Prostate gland (tissue), 2 donors: ENCODE results near the gene DCHS2. TPM values are rescaled to one million over a fixed set of nuclear protein-coding genes. Genes with fewer than 3 reads are reported as not detected.

Experiments
- DNase-seq: peaks from one replicate; pipeline ENCODE4 v3.0.0-alpha.2; 2019; ENCODE audit warnings: low spot score
- H3K27ac ChIP-seq, 2 donors: fragments of 200-600 bp; sonication (generic); 2 replicates each; pipeline ENCODE4 v1.5.1; 2017 to 2019
- H3K27me3 ChIP-seq: fragments of 200-600 bp; sonication (generic); replicated peaks from 2 replicates; pipeline ENCODE4 v1.5.1; 2019; ENCODE audit not compliant: insufficient read depth
- H3K36me3 ChIP-seq, 2 donors: fragments of 200-600 bp; sonication (generic); 1 replicate in 1 of 2; 2 replicates in 1 of 2; pipeline versions ENCODE4 v1.5.1 to v1.8.1; 2017 to 2019
- H3K4me1 ChIP-seq: fragments of 200-600 bp; sonication (generic); replicated peaks from 2 replicates; pipeline ENCODE4 v1.5.1; 2019
- H3K4me3 ChIP-seq, 2 donors: fragments of 200-600 bp; sonication (generic); 2 replicates each; pipeline ENCODE4 v1.5.1; 2017 to 2019
- H3K9me3 ChIP-seq: fragments of 200-600 bp; sonication (generic); 2 replicates; pipeline ENCODE4 v1.5.1; 2017
- POLR2A ChIP-seq: fragments of 450-650 bp; IDR thresholded peaks from one replicate; pipeline ENCODE4 v1.6.1; 2016; ENCODE audit warnings: antibody characterized with exemption, mild to moderate bottlenecking
- POLR2AphosphoS5 ChIP-seq: sonication (generic); formaldehyde crosslinking; IDR thresholded peaks from one replicate; pipeline ENCODE4 v1.6.1; 2017; ENCODE audit warnings: antibody characterized with exemption
- WGBS: methylation state at CpG from one replicate; pipeline ENCODE4 v1.1.5; 2018; 5-methylcytosine and 5-hydroxymethylcytosine counted together
- intact Hi-C: fragments of 100-400 bp; cut with DNase I; formaldehyde crosslinking; loops from one replicate; pipeline ENCODE4 v1.14.2; 2022
- total RNA-seq, 2 donors: library from RNA; depleted of rRNA; stranded (reverse); fragments of >200 nt; gene quantifications; one replicate each; pipeline ENCODE4 v1.1.0, GENCODE V29; 2016
- TF ChIP-seq, protein P1 (sequence below), 4 experiments: fragments of 200-600 bp in 2 of 4; fragments of 450-650 bp in 2 of 4; sonication (generic) in 2 of 4; IDR thresholded peaks; 1 replicate in 3 of 4; 2 replicates in 1 of 4; pipeline ENCODE4 v1.5.1; 2016 to 2019; ENCODE audit warnings: antibody characterized with exemption in 4 of 4, mild to moderate bottlenecking in 2 of 4, moderate library complexity in 2 of 4

DCHS2 gene
- total RNA-seq, 2 donors from 2014 or later, result 1.8 to 2.2 TPM

DNA sequence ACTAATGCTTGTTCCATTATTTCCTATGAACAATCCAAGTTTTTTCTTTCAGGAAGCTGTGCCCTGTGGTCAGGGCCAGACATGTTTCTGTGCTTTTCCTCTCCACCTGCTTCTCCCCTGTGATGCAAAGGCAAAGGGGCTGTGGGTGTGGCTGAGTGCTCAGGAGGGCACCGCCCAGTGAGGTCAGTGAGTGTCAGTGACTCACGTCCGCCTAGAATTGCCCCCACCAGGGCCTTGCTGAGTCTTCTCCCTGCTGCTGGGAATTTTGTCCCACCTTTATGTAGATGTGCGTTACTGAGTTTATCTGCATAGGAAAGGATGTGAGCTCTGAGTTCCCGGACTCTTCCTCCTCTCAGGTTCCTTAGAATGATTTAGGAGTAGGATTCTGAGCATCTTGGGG lies 283.2 kb downstream of the DCHS2 start:
- Histone ChIP-seq H3K9me3 (no peaks in the 10 kb centered on the region), H3K27ac (no peak overlapping the region), H3K27me3 (no peaks in the 10 kb centered on the region), H3K4me1 (no peaks in the 10 kb centered on the region), H3K36me3 (no peaks in the 10 kb centered on the region), H3K4me3 (no peak overlapping the region)
- TF ChIP-seq POLR2AphosphoS5 (no peak), POLR2A (no peak)
- TF ChIP-seq, protein P1, sequence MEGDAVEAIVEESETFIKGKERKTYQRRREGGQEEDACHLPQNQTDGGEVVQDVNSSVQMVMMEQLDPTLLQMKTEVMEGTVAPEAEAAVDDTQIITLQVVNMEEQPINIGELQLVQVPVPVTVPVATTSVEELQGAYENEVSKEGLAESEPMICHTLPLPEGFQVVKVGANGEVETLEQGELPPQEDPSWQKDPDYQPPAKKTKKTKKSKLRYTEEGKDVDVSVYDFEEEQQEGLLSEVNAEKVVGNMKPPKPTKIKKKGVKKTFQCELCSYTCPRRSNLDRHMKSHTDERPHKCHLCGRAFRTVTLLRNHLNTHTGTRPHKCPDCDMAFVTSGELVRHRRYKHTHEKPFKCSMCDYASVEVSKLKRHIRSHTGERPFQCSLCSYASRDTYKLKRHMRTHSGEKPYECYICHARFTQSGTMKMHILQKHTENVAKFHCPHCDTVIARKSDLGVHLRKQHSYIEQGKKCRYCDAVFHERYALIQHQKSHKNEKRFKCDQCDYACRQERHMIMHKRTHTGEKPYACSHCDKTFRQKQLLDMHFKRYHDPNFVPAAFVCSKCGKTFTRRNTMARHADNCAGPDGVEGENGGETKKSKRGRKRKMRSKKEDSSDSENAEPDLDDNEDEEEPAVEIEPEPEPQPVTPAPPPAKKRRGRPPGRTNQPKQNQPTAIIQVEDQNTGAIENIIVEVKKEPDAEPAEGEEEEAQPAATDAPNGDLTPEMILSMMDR (IDR thresholded peaks at IDR 0.05), result no peak
- no peak for DNase-seq
- WGBS, result 70% methylated on average over 5 of the region's 5 CpGs
- intact Hi-C loops, result no loop called here

DNA sequence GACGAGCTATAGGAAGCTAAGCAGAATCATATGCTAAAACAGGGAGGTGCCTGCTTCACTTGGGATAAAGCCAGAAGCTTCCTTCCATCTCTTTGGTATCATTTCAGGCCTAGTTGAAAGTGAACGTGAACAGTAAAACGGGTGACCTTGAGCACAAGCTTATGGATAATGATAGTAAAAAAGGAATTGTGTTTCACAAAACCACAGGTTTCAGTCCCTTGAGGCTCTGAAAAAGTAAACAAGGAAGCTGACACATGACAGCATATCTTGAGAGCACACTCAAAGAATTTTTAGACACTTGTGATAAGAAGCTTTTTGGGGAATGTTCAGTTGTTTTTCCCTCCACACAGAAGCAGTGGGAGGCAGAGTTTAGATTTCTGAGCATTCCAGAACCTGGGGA lies 286.1 kb downstream of the DCHS2 start:
- 61% methylated on average over 3 of the region's 3 CpGs for WGBS
- TF ChIP-seq POLR2AphosphoS5 (no peak), POLR2A (no peak)
- TF ChIP-seq, protein P1 (IDR thresholded peaks at IDR 0.05), result no peak
- Histone ChIP-seq H3K27me3 (no peaks in the 10 kb centered on the region), H3K9me3 (no peaks in the 10 kb centered on the region), H3K36me3 (no peaks in the 10 kb centered on the region), H3K4me1 (no peaks in the 10 kb centered on the region), H3K4me3 (no peak overlapping the region), H3K27ac (no peak overlapping the region)
- DNase-seq, result no peak
- intact Hi-C loops, result no loop called here

DNA sequence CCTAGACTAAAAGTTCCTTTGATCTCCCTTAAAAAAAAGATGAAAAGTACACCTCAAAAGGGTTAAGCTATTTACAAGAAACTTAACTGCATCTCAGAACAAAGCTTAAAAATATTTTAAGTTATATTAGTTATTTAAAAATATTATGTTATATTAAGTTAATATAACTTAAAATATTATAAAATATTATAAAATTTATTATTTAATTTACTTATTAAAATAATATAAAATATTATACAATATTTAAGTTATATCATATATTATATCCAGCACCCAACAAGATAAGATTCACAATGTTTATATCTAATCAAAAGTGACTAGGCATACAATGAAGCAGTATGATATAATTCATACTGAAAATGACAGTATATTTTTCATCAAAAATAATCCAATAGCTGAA lies 296.9 kb downstream of the DCHS2 start:
- no peaks in the 10 kb centered on the region for H3K27me3 ChIP-seq
- TF ChIP-seq POLR2AphosphoS5, result no peak
- no peak for TF ChIP-seq POLR2A
- TF ChIP-seq, protein P1 (IDR thresholded peaks at IDR 0.05), result no peak
- H3K4me1 ChIP-seq, result no peaks in the 10 kb centered on the region
- no peaks in the 10 kb centered on the region for H3K9me3 ChIP-seq
- intact Hi-C loops, result no loop called here
- no peaks in the 10 kb centered on the region for H3K36me3 ChIP-seq
- DNase-seq, result no peak
- H3K27ac ChIP-seq, result no peak overlapping the region
- H3K4me3 ChIP-seq, result no peak overlapping the region

DNA sequence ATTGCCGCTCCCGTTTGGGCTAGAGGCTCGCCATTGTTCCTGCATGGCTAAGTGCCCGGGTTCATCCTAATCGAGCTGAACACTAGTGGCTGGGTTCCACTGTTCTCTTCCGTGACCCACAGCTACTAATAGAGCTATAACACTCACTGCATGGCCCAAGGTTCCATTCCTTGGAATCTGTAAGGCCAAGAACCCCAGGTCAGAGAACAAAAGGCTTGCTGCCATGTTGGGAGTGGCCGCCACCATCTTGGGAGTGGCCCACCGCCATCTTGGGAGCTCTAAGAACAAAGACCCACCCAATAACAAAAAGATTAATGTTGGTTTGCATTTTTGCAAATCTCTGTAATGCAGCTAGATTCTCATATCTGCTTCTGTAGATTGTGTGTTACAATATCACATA lies 299.0 kb downstream of the DCHS2 start:
- H3K9me3 ChIP-seq, result no peaks in the 10 kb centered on the region
- intact Hi-C loops, result no loop called here

DNA sequence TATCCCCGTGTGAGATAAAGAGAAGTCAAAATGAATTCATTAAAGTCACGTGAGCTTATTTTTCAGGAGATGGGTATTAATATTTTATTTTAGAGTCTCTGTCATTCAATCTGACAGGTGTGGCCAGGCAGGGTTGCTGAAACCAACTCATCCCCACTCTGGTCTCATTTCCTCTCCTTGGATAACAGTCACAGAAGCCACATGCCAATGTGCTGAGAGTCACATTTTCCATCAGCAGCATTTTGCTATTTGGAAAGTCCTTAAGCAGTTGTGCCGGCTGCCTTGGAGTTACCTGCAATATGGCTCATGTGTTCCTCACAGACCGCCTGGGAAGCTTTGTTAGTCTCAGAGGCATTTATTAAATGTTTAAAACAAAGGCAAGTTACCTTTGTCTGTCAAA lies 302.3 kb downstream of the DCHS2 start:
- DNase-seq, result no peak
- Histone ChIP-seq H3K4me3 (no peak overlapping the region), H3K9me3 (no peaks in the 10 kb centered on the region), H3K4me1 (no peaks in the 10 kb centered on the region), H3K27ac (no peak overlapping the region), H3K36me3 (no peaks in the 10 kb centered on the region), H3K27me3 (no peaks in the 10 kb centered on the region)
- intact Hi-C loops, result no loop called here
- 74% methylated on average over 4 of the region's 4 CpGs for WGBS
- TF ChIP-seq POLR2A, result no peak
- TF ChIP-seq, protein P1 (IDR thresholded peaks at IDR 0.05), result no peak
- no peak for TF ChIP-seq POLR2AphosphoS5

More for the DNA sequence above, 299.0 kb downstream of the DCHS2 start:
- Histone ChIP-seq H3K4me3 (no peak overlapping the region), H3K27me3 (no peaks in the 10 kb centered on the region), H3K36me3 (no peaks in the 10 kb centered on the region), H3K27ac (no peak overlapping the region), H3K4me1 (no peaks in the 10 kb centered on the region)
- no peak for DNase-seq
- 97% methylated on average over 8 of the region's 8 CpGs for WGBS
- TF ChIP-seq POLR2A (no peak), POLR2AphosphoS5 (no peak)
- TF ChIP-seq, protein P1 (IDR thresholded peaks at IDR 0.05), result no peak
